Endothelial cell (in vitro differentiated cells): Measurements from ENCODE around the gene NLGN2. TPM values are rescaled to one million over a fixed set of nuclear protein-coding genes. Genes with fewer than 3 reads are reported as not detected.

Source experiments
- DNase-seq: peaks from one replicate; pipeline ENCODE4 v3.0.0; 2021; ENCODE audit warnings: low spot score
- H3K27ac Mint-ChIP-seq: one replicate; pipeline ENCODE4 v1.8.0; 2021; ENCODE audit warnings: mixed read lengths, inconsistent platforms; ENCODE audit not compliant: unreplicated experiment
- H3K27me3 Mint-ChIP-seq: one replicate; pipeline ENCODE4 v1.8.0; 2021; ENCODE audit warnings: mild to moderate bottlenecking, moderate library complexity, mixed read lengths, inconsistent platforms; ENCODE audit not compliant: unreplicated experiment
- H3K36me3 Mint-ChIP-seq: one replicate; pipeline ENCODE4 v1.8.0; 2021; ENCODE audit warnings: mild to moderate bottlenecking, low read depth, mixed read lengths, inconsistent platforms; ENCODE audit not compliant: unreplicated experiment
- H3K4me1 Mint-ChIP-seq: one replicate; pipeline ENCODE4 v1.8.0; 2021; ENCODE audit warnings: mild to moderate bottlenecking, mixed read lengths, inconsistent platforms; ENCODE audit not compliant: unreplicated experiment
- H3K4me3 Mint-ChIP-seq: one replicate; pipeline ENCODE4 v1.8.0; 2021; ENCODE audit warnings: mild to moderate bottlenecking, mixed read lengths, inconsistent platforms; ENCODE audit not compliant: unreplicated experiment
- H3K9me3 Mint-ChIP-seq: one replicate; pipeline ENCODE4 v1.8.0; 2021; ENCODE audit warnings: mixed read lengths, inconsistent platforms; ENCODE audit not compliant: unreplicated experiment
- CTCF ChIP-seq: fragments of 200-600 bp; sonication (generic); IDR thresholded peaks from one replicate; pipeline ENCODE4 v1.5.0; 2021; ENCODE audit warnings: antibody characterized with exemption; ENCODE audit not compliant: unreplicated experiment
- total RNA-seq: library from RNA; stranded (reverse); fragmentation: NEBNext Ultra II Directional; extraction: Animal tissue kit (Norgen Biotek cat#: 25700); gene quantifications from one replicate; pipeline ENCODE4 v1.2.1, GENCODE V29; 2021; ENCODE audit not compliant: unreplicated experiment

The NLGN2 gene
- total RNA-seq, 1 donor from 2014 or later = 54.8 TPM

GRCh38 chr17:7464081-7464480 is 56.4 kb downstream of the NLGN2 start:
- Mint-ChIP-seq H3K4me1 (peaks cover 5% of the 10 kb centered on the region), H3K36me3 (peaks cover 5% of the 10 kb centered on the region), H3K27me3 (peaks cover 11% of the 10 kb centered on the region), H3K27ac (no peak overlapping the region), H3K4me3 (no peak overlapping the region), H3K9me3 (no peaks in the 10 kb centered on the region)
- TF ChIP-seq CTCF = no peak
- no peak for DNase-seq

GRCh38 chr17:7465597-7466275 is 58.1 kb downstream of the NLGN2 start:
- no peaks in the 10 kb centered on the region for H3K9me3 Mint-ChIP-seq
- no peak overlapping the region for H3K4me3 Mint-ChIP-seq
- DNase-seq = no peak
- peaks cover 5% of the 10 kb centered on the region for H3K36me3 Mint-ChIP-seq
- peaks cover 5% of the 10 kb centered on the region for H3K4me1 Mint-ChIP-seq
- TF ChIP-seq CTCF = no peak
- no peak overlapping the region for H3K27ac Mint-ChIP-seq
- H3K27me3 Mint-ChIP-seq = peaks cover 11% of the 10 kb centered on the region

- Mint-ChIP-seq H3K9me3 (no peaks in the 10 kb centered on the region), H3K36me3 (peaks cover 2% of the 10 kb centered on the region), H3K4me3 (no peak overlapping the region), H3K4me1 (peaks cover 5% of the 10 kb centered on the region), H3K27me3 (peaks cover 8% of the 10 kb centered on the region), H3K27ac (no peak overlapping the region)
- no peak for DNase-seq
- TF ChIP-seq CTCF = no peak
These were observed 58.6 kb downstream of the NLGN2 start for GRCh38 chr17:7466318-7466638.

- Mint-ChIP-seq H3K4me3 (no peak overlapping the region), H3K36me3 (no peaks in the 10 kb centered on the region), H3K27ac (no peak overlapping the region), H3K4me1 (peaks cover 5% of the 10 kb centered on the region), H3K27me3 (peaks cover 7% of the 10 kb centered on the region), H3K9me3 (no peaks in the 10 kb centered on the region)
- no peak for TF ChIP-seq CTCF
- no peak for DNase-seq
These were observed 59.1 kb downstream of the NLGN2 start for GRCh38 chr17:7466639-7467341.

- no peak for TF ChIP-seq CTCF
- no peaks in the 10 kb centered on the region for H3K9me3 Mint-ChIP-seq
- peaks cover 7% of the 10 kb centered on the region for H3K27me3 Mint-ChIP-seq
- peaks cover 5% of the 10 kb centered on the region for H3K4me1 Mint-ChIP-seq
- no peak overlapping the region for H3K4me3 Mint-ChIP-seq
- no peaks in the 10 kb centered on the region for H3K36me3 Mint-ChIP-seq
- no peak overlapping the region for H3K27ac Mint-ChIP-seq
- no peak for DNase-seq
These were observed 59.9 kb downstream of the NLGN2 start for GRCh38 chr17:7467498-7467897.
